HEK293T (cell line): Measurements from ENCODE around the gene PRR30.

Experiments used
- CTCF ChIA-PET: fragments of 350-600 bp; formaldehyde crosslinking; extraction: SDS; loops from one replicate; lab custom pipeline; 2021; ENCODE audit warnings: antibody characterized with exemption, inconsistent platforms; lab: Yijun Ruan, JAX
- POLR2A ChIA-PET: fragments of 350-600 bp; formaldehyde crosslinking; extraction: SDS; loops from one replicate; lab custom pipeline; 2020; ENCODE audit warnings: antibody characterized with exemption, inconsistent platforms; lab: Yijun Ruan, JAX
- DNase-seq: peaks from one replicate; pipeline ENCODE4 v3.0.0; 2012; ENCODE audit warnings: mixed read lengths; ENCODE audit errors: extremely low spot score
- ARNT ChIP-seq: fragments of 450-650 bp; IDR thresholded peaks from 2 replicates; pipeline ENCODE4 v1.6.1; 2017; ENCODE audit warnings: mild to moderate bottlenecking
- BHLHE40 ChIP-seq: fragments of 450-650 bp; IDR thresholded peaks from 2 replicates; pipeline ENCODE4 v1.6.1; 2016; ENCODE audit warnings: mild to moderate bottlenecking, moderate library complexity, borderline replicate concordance
- CTBP1 ChIP-seq: fragments of 450-650 bp; IDR thresholded peaks from 2 replicates; pipeline ENCODE4 v1.6.1; 2016; ENCODE audit warnings: borderline replicate concordance
- ELF4 ChIP-seq: fragments of 450-650 bp; IDR thresholded peaks from 2 replicates; pipeline ENCODE4 v1.6.1; 2017; ENCODE audit warnings: antibody characterized with exemption
- FOXA1 ChIP-seq: fragments of 450-650 bp; IDR thresholded peaks from 2 replicates; pipeline ENCODE4 v1.6.1; 2016; ENCODE audit warnings: mild to moderate bottlenecking
- FOXK2 ChIP-seq: fragments of 450-650 bp; IDR thresholded peaks from 2 replicates; pipeline ENCODE4 v1.6.1; 2016; ENCODE audit warnings: mild to moderate bottlenecking
- FOXM1 ChIP-seq: fragments of 450-650 bp; IDR thresholded peaks from 2 replicates; pipeline ENCODE4 v1.6.1; 2017; ENCODE audit warnings: mild to moderate bottlenecking, borderline replicate concordance
- HDGF ChIP-seq: fragments of 450-650 bp; IDR thresholded peaks from 2 replicates; pipeline ENCODE4 v1.6.1; 2017; ENCODE audit warnings: antibody characterized with exemption, borderline replicate concordance
- L3MBTL2 ChIP-seq: fragments of 450-650 bp; conservative IDR thresholded peaks from 2 replicates; pipeline ENCODE4 v1.6.1; 2016; ENCODE audit warnings: mild to moderate bottlenecking
- LEF1 ChIP-seq: fragments of 450-650 bp; IDR thresholded peaks from 2 replicates; pipeline ENCODE4 v1.6.1; 2017; ENCODE audit warnings: mild to moderate bottlenecking, borderline replicate concordance
- NFRKB ChIP-seq: fragments of 450-650 bp; IDR thresholded peaks from 2 replicates; pipeline ENCODE4 v1.6.1; 2016; ENCODE audit warnings: mild to moderate bottlenecking, moderate library complexity
- SP1 ChIP-seq: fragments of 450-650 bp; IDR thresholded peaks from 2 replicates; pipeline ENCODE4 v1.6.1; 2017
- SUZ12 ChIP-seq: fragments of 450-650 bp; IDR thresholded peaks from 2 replicates; pipeline ENCODE4 v1.6.1; 2016; ENCODE audit warnings: mild to moderate bottlenecking
- TARDBP ChIP-seq: fragments of 450-650 bp; IDR thresholded peaks from 2 replicates; pipeline ENCODE4 v1.6.1; 2016
- ZNF384 ChIP-seq: fragments of 450-650 bp; IDR thresholded peaks from 2 replicates; pipeline ENCODE4 v1.6.1; 2016
- TF ChIP-seq, protein P1 (sequence below): fragments of 450-650 bp; IDR thresholded peaks from 2 replicates; pipeline ENCODE4 v1.6.1; 2016

Gene PRR30

DNA sequence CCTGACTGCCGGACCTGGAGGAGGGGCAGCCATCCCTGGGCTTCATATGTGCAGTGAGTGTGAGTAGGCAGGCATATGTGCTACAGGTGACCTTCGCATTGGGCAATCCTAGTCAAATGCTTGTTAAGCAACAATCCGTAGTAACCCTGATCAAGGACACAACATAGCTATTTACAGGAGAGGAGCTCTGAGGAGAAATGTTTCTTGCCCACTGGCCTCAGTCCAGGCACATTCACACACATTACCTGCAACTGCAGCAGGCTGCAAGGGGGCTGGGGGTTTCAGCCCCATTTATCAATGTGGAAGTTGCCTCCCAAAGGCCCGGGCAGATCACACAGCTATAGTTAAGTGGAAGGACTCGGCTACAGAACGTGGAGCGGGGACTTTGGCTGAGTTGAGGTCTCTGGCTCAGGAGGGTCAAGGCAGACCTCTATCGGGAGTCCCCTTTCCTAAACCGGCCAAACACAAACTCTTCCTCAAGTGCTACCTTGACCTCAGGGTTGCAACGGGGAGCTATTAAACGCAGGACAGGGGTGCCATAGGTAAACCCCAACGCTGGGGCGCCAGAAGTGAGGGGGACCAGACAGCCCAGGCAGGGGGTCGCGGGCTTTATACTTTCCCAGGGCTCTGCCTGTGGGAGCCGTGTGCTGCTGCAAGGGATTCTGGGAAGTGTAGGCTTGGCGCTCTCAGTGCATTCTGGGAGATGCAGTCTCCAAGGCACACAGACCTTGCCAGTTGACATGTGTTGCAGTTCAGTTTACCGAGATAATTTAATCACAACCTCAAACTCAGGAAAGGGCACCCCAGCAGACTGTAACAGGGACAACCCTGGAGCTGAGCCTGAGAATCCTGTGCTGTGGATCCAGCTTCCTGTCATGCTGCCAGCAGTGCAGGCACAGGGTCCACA lies 43.2 kb downstream of the PRR30 start:
- ChIA-PET CTCF (interaction anchor here (0.6 kb wide), 1 partner anchor 15 kb away, joined by 3 read pairs; no protein-coding TSS in a partner anchor), POLR2A (interaction anchor here (1.0 to 2.0 kb wide), 2 partner anchors 9 to 28 kb away, joined by 3 to 8 read pairs; partner anchors contain the start of genes ABHD1 and KHK)
- TF ChIP-seq ARNT (no peak), NFRKB (no peak), SUZ12 (no peak), ELF4 (no peak), BHLHE40 (no peak), ZNF384 (no peak), L3MBTL2 (no peak), LEF1 (no peak), TARDBP (no peak), FOXM1 (no peak), SP1 (no peak), FOXK2 (no peak), CTBP1 (no peak), HDGF (no peak), FOXA1 (no peak)
- TF ChIP-seq, protein P1, sequence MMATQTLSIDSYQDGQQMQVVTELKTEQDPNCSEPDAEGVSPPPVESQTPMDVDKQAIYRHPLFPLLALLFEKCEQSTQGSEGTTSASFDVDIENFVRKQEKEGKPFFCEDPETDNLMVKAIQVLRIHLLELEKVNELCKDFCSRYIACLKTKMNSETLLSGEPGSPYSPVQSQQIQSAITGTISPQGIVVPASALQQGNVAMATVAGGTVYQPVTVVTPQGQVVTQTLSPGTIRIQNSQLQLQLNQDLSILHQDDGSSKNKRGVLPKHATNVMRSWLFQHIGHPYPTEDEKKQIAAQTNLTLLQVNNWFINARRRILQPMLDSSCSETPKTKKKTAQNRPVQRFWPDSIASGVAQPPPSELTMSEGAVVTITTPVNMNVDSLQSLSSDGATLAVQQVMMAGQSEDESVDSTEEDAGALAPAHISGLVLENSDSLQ: no peak
- DNase-seq: peak; percentile 78

DNA sequence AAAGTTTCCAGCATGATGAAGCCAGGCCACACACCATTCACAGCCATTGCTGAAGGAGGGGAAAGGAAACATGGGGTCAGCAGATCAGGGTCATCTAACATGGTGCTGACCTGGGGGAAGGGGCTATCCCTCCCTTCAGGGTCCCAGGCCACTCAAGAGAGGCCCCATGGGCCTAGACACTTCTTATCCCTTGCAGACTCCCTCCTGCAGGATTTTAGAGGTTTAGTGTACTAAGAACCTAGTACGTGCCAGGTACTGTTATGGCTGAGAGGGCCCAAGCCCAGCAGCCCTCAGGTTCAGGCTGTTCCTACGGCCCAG lies 43.8 kb downstream of the PRR30 start:
- no peak for DNase-seq
- POLR2A ChIA-PET: no interaction called here
- TF ChIP-seq CTBP1 (no peak), L3MBTL2 (no peak), SP1 (no peak), ELF4 (no peak), FOXM1 (no peak), BHLHE40 (no peak), FOXK2 (no peak), ZNF384 (no peak), ARNT (no peak), FOXA1 (no peak), LEF1 (no peak)
- TF ChIP-seq, protein P1: no peak
- CTCF ChIA-PET: no interaction called here

DNA sequence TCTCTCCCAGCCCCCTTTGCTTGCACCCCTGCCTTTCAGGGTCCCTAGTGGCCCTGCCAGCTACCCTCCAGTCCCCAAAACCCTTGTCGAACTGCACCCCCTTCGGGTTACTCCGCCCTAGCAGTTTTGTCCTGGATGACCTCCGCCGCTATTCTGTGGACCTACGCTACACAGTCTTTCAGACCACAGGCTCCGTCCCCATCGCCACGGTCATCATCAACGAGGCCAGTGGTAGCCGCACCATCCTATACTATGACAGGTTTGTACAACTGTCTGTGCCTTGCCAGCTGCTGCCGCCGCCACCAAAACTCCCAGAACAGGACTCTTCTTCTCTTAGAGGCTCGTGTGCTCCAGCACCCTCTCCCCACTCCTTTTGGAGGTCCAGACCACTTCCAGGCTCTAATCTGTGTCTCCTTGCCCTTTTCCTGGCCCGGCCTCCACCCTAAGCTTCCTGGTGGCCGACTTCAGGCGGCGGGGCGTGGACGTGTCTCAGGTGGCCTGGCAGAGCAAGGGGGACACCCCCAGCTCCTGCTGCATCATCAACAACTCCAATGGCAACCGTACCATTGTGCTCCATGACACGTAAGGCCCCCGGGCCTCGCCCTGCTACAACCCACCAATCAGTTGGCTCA lies 44.7 kb downstream of the PRR30 start:
- TF ChIP-seq FOXK2: no peak
- no peak for TF ChIP-seq HDGF
- no peak for TF ChIP-seq ELF4
- TF ChIP-seq L3MBTL2: no peak
- TF ChIP-seq FOXM1: no peak
- TF ChIP-seq BHLHE40: no peak
- TF ChIP-seq NFRKB: no peak
- no peak for TF ChIP-seq ARNT
- no peak for TF ChIP-seq SUZ12
- TF ChIP-seq ZNF384: no peak
- no peak for TF ChIP-seq SP1
- no peak for TF ChIP-seq CTBP1
- no peak for TF ChIP-seq LEF1
- no peak for TF ChIP-seq FOXA1
- no peak for TF ChIP-seq TARDBP
- TF ChIP-seq, protein P1: no peak
- ChIA-PET POLR2A (interaction anchor here (0.9 kb wide), 1 partner anchor 54 kb away, joined by 3 read pairs; no protein-coding TSS in a partner anchor), CTCF (no interaction called here)
- DNase-seq: no peak

DNA sequence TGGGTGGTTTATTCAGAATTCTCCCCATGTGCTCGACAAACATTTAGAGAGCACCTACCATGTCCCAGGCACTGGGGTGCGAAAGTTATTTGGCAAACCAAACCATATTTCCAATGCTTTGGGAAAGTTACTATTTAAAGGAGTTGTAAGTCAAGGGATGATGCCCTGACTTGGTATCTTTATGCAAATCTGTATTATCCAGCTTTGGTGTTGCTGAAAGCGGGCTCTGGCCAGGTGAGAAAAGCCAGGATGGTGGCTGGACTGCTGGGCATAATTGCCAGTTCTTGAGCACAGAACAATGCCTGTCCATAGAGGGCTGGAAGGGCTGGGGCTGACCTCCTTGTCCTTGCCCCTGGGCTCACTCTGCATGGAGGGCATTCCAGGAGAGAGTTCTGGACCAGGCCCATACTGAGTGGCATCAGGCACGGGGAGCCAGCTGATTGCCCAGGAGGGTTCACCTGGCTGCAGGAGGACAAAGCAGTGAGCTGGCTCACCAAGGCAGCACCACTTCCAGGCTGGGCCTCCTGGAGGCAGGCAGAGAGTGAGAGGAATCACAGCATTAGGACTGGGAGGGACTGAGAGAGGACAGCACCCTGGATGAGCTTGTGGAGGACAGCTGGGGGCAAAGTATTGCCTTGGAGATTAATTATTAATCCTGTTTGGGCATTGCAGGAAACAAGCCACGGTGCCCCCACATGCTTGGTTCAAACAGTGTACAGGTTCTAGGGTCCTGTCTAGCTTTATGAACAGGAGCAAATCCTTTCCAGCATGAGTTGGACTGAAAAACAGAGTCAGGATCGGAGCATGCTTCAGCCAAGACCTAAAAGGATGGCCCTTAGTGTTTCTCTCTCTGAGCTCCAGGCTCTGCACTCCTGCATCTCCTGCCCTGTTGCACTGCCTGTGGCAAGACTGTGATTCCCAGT lies 45.5 kb downstream of the PRR30 start:
- ChIA-PET CTCF (interaction anchor here (0.7 kb wide), 1 partner anchor 218 kb away, joined by 3 read pairs; no protein-coding TSS in a partner anchor), POLR2A (interaction anchor here (1.2 kb wide), 1 partner anchor 118 kb away, joined by 3 read pairs; the partner anchor contains the start of genes ATRAID and SLC5A6)
- DNase-seq: no peak
- TF ChIP-seq HDGF (no peak), FOXK2 (no peak), FOXA1 (no peak), LEF1 (no peak)
- TF ChIP-seq, protein P1: no peak
